Smooth muscle cell of the coronary artery (primary cell): ENCODE results near the gene AGA. TPM values are rescaled to one million over a fixed set of nuclear protein-coding genes. Genes with fewer than 3 reads are reported as not detected.

Source experiments
- total RNA-seq: library from RNA; depleted of rRNA; stranded (reverse); fragments of >200 nt; gene quantifications from 2 replicates; pipeline ENCODE4 v1.2.3, GENCODE V29; 2014; ENCODE audit warnings: low replicate concordance

AGA gene
- total RNA-seq = 38.9 and 68.8 TPM in 2 replicates

DNA sequence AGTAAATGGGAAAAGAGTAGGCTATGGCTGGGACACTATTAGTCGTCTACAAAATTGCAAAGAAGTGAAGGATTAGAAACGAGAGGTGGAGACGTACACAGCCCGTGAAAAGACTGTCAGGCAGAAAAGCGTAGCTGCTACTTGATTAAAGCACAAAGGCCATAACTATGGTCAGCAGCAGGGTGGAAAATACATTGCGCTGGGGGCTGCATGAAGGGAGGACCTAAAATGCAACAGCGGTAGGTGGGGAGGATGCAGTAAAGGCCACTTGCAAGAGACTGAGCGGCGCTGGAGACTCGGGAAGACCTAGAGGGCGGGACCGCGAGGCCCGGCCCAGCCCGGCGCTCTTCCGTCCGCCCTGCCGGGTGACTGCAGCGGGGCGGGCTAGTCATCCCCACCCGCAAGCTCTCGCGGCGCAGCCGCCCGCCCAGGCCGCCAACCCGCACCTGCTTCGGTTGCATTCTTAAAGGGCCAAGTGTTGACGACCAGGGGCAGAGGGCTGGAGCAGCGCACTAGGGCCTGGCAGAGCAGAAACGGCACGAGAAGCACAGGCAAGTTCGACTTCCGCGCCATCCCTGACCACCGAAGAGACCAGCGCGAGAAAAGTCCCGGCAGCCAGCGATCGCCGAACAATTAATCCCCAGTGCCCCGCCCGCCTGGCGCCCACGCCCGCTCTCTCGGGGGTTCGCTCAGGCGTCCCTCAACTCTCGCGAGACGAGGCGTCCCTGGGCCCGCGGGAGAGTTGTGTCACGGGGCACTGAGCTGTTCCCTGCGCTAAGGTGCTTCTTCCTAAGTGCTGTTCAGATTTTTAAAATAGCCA is at the start of gene AGA:
Gene AGA (minus strand): TSS at position 635 of the 820 bp plus-strand sequence. CDS start 62 bp downstream, at position 573.

Other genes with a start within 250 kb of the AGA start
- gene NEIL3, start 132.6 kb downstream of the AGA start, total RNA-seq = 0.59 and 1.7 TPM in 2 replicates